ENCODE data around the gene MRPS15. TPM values are rescaled to one million over a fixed set of nuclear protein-coding genes. Genes with fewer than 3 reads are reported as not detected.
"Not testable (repeated sequence)": the region's sequence is repeated elsewhere in the genome, so short reads cannot be mapped to it uniquely, and the experiment has no call there.

The MRPS15 gene
- 85.1 TPM for polyA plus RNA-seq (2013, experiment 1 of 2; ENCODE audit: insufficient read length)
- polyA plus RNA-seq (2013, experiment 2 of 2; ENCODE audit: insufficient read length) = 83.1 TPM

DNA sequence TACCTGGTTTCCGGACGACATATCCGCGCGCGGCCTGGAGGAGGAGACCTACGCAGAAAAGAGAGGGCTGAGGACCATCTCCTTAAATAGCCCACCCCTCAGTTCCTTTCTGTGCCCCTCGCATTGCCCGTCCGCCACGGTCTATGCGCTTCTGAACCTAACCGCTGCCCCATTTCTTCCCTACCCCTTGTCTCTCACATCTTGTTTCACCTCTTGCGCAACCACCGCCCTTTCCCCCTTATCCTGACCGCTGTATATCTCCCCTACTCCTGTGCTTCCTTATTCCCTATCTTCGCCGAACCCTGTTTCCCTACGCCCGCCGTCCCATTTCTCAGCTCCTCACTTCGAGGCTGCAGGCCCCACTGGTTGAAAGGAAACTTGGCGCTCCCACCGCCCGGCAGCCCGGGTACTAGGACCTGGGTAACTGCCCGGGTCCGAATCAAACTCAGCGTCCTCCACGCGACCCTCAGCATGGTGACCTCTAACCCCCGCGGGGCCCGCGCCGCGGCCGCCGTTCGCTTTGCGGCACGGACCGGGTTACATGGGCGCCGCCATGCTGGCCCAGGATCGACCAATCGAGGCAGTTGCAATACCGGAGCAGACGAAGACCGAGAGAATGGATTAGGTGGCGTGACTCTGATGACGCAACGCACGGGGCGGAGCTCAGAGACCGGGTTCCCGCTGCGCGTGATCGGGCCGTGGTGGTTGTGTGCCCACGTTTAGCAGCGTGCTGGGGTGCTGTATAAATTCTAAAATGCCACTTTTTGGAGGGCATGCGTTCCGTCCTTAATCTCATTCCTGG, at the start of gene MRPS15:
Gene MRPS15 (minus strand): TSS at position 582 of the 802 bp plus-strand sequence. CDS start 109 bp downstream, at position 473.
- DNase-seq = peak; percentile 95

- DNase-seq = no peak
These were observed 48.7 kb upstream of the MRPS15 start for GRCh38 chr1:36512842-36513241.

DNA sequence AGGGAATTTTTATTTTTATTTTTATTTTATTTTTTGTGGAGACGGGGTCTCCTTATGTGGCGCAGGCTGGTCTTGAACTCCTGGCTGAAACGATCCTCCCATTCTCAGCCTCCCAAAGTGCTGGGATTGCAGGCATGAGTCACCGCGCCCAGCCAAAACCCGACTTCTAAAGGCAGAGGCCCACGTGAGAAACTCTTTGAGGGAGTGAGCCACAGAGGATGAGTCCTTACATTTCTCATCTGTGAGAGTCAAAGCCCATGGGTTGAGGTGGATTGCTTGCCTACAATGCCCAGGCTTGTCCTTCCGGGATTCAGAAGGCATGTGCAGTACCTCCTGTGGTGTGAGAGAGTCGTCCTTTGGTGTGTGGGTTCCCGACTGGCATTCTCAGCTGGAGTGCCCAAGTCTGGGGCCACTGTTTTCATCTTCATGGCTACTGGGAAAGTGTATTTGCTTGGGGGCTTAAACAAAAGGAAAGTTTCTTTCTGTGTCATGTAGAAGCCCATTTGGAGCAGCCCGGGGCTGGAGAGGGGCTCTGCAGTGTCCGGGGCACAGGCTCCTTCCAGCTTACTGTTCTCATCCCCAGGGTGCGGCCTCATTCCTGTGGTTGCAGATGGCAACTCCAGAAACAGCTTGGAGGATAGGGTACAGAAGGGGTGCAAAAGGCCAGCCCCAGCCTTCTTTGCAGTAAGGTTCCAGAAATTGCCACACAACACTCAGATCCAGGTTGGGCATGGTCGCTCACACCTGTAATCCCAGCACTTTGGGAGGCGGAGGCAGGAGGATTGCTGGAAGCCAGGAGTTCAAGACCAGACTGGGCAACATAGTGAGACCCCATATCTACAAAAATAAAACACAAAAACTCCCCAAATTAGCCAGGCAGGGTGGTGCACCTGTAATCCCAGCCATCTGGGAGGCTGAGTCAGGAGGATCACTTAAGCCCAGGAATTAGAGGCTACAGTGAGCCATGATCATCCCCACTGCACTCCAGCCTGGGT, 47.9 kb upstream of the MRPS15 start:
- DNase-seq = peak; percentile 10

DNA sequence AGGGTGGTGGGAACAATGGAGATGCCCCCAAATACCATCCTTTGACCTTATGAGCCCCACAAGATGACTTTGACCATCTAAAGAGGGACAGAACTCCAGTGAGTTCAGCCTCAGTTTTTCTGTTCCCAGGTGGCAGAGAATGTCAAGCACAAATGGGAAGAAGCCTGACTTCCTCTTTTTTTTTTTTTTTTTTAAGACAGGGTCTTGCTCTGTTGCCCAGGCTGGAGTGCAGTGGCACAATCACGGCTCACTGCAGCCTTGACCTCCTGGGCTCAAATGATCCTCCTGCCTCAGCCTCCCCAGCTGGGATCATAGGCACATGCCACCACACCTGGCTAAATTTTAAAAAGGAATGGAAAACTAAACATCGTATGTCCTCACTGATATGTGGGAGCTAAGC, 47.0 kb upstream of the MRPS15 start:
- DNase-seq = not testable (repeated sequence)

DNA sequence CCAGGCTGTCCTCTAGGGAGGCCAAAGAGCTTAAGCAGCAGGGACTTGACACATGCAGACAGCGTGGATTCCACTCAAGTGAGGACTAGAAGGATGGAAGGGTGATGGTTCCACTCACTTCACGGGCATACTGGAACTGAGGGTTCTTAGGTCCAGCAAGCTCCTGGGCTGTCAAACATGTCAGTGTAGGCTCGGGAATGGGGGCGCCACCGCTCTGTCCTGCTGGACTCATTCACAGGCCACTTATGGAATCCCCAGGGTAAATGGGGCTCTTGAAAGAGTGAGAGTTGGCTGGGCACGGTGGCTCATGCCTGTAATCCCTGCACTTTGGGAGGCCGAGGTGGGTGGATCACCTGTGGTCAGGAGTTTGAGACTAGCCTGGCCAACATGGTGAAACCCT, 46.2 kb upstream of the MRPS15 start:
- no peak for DNase-seq

DNA sequence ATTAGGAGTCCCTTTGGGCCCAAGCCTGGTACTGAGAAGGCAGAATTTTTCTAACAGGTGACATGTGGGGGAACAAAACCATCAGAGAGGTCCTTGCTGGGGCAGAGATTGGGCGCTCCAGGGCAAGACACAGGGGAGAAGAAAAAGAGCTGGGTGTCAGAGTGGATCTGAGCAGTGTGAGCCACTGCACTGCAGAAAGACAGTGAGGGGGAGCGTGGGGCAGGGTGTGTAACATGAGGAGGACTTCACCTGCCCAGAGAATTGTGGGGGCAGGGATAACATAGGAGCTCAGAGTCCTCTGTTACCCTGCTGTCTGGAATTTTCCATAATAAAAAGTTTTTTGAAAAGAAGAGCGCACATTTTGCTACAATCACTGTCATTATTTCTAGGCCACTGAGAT, 44.1 kb upstream of the MRPS15 start:
- DNase-seq = no peak

GRCh38 chr1:36506276-36506920, 42.2 kb upstream of the MRPS15 start:
- no peak for DNase-seq

DNA sequence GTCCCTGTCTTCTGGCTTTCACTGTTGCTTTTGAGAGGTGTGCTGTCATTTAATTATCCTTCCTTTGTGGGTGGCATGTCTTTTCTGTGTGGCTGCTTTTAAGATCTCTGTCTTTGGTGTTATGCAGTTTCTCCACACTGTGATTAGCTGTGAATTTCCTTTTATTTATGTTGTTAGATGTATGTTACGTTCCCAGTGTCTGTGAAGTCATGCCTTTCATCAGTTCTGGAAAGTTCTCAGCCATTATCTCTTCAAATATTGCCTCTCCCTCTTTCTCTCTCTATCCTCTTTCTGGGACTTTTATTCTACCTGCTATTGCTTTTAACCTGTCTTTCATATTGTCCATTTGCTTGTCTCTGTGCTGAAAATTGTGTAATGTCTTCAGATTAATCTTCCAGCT, 39.5 kb upstream of the MRPS15 start:
- no peak for DNase-seq

DNA sequence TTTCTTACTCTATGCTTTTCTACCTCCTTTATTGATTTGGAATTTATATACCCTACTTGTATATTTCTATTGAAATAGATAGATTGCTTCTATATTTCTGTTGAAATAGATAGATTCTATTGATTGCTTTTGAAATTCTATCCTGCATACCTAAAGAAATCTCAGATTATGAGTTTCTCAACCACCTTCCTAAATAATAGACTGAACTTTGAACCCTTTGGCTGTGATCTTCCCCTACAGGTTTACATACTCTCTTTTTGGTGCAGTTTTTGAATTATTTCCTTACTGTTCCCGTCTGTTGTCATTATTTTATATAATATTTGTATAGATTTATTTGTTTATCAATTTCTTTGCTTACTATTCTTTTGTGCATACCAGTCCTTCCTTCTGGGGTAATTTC, 39.0 kb upstream of the MRPS15 start:
- DNase-seq = no peak

- no peak for DNase-seq
These were observed 38.4 kb upstream of the MRPS15 start for GRCh38 chr1:36502616-36503015.

DNA sequence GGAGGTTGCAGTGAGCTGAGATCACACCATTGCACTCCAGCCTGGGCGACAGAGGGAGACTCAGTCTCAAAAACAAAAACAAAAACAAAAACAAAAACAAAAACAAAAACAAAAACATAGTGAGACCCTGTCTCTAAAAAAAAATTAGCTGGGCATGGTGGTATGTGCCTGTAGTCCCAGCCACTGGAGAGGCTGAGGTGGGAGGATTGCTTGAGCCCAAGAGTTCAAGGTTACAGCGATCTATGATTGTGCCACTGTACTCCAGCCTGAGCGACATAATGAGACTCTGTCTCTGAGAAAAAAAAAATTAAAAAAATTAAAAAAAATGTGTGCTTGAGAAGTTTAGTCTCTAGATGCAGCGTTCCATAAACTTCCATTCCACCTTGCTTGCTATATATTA, 37.7 kb upstream of the MRPS15 start:
- DNase-seq = not testable (repeated sequence)

DNA sequence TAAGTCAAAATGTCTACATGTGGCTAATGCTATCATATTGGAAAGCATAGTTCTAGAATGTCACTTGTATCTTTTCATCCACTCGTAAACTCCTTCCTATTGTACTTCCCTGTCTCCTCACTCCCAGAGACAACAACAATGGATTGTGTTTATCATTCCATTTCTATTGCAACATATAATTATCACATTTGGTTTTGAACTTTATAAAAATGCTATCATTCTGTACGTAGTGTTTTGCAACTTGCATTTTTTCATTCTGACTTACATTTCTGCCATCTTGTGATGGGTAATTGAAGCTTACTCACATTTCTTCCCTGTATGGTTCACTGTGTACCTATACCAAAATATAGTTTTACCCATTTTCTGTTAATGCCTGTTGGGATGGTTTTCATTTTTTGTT, 33.0 kb upstream of the MRPS15 start:
- DNase-seq = no peak

GRCh38 chr1:36494971-36495370, 30.8 kb upstream of the MRPS15 start:
- DNase-seq = no peak

DNA sequence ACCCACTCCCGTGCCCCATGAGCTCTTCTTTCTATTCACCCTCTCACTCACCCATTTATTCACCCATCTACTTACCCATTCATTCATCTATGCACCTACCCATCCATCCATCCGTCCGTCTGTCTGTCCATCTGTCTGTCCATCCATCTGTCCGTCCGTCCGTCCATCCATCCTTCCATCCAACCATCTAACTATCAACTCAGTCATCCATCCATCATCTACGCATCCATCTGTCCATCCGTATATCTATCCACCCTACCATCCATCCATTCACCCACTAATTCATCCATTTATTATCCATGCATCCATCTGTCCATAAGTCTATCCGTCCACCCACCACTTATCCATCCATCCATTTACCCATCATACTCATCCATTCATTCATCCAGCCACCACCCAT, 29.3 kb upstream of the MRPS15 start:
- no peak for DNase-seq

- no peak for DNase-seq
These were observed 28.3 kb upstream of the MRPS15 start for GRCh38 chr1:36492491-36492890.

GRCh38 chr1:36489258-36490051, 25.3 kb upstream of the MRPS15 start:
- DNase-seq = not testable (repeated sequence)

DNA sequence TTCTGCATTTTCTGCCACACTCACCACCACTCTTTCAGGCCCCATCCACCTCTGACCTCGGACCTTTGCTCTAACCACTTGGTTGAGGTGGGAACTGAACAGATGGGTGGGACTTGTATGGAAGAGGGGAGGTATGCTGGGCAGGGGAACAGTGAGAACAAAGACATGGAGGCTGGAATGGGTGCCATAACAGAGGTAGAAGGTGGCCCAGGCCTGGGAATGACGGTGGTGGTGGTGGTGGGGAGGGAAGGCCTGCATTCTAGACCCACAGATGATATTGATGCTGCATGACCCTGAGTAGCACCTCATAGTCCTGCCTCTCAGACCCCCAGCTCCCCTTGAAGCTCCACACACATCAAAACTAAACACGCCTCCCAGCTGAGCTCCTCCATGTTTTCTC, 23.7 kb upstream of the MRPS15 start:
- no peak for DNase-seq

GRCh38 chr1:36487336-36487725, 23.1 kb upstream of the MRPS15 start:
- DNase-seq = not testable (repeated sequence)

GRCh38 chr1:36486439-36487335, 22.5 kb upstream of the MRPS15 start:
- no peak for DNase-seq

GRCh38 chr1:36486093-36486438, 21.9 kb upstream of the MRPS15 start:
- DNase-seq = no peak

DNA sequence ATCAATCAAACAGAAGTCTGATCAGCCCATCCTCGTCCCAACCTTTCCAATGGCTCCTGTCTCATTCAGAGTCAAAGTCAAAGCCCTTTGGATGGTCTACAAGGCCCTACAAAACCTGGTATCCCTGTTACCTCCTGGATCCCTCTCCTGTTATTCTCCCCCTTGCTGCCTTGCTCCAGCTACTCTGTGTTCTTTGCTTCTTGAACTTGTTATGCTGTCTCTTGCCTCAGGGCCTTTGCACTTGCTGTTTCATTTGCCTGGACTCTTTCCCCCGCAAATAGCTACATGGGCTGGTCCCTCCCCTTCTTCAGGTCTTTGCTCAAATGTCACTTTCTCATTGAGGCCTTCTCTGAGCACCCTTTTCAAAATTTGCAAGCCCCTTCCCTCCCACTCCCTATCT, 19.9 kb upstream of the MRPS15 start:
- no peak for DNase-seq

All from fibroblast of skin of scalp (primary cell).